ENCODE data around the gene SORCS2.

GRCh38 chr4:7192252-7193029 is at the start of gene SORCS2:
- peak; percentile 93 for TF ChIP-seq CTCF (IDR thresholded peaks at IDR 0.05; ENCODE audit: poor library complexity, severe bottlenecking)
- peak; percentile 19 for TF ChIP-seq POLR2AphosphoS5 (IDR thresholded peaks at IDR 0.05)

Measured in neural cell (in vitro differentiated cells).